Measurements from ENCODE around the gene DDX51.
"Not testable (repeated sequence)": the region's sequence is repeated elsewhere in the genome, so short reads cannot be mapped to it uniquely, and the experiment has no call there.

The DDX51 gene

DNA sequence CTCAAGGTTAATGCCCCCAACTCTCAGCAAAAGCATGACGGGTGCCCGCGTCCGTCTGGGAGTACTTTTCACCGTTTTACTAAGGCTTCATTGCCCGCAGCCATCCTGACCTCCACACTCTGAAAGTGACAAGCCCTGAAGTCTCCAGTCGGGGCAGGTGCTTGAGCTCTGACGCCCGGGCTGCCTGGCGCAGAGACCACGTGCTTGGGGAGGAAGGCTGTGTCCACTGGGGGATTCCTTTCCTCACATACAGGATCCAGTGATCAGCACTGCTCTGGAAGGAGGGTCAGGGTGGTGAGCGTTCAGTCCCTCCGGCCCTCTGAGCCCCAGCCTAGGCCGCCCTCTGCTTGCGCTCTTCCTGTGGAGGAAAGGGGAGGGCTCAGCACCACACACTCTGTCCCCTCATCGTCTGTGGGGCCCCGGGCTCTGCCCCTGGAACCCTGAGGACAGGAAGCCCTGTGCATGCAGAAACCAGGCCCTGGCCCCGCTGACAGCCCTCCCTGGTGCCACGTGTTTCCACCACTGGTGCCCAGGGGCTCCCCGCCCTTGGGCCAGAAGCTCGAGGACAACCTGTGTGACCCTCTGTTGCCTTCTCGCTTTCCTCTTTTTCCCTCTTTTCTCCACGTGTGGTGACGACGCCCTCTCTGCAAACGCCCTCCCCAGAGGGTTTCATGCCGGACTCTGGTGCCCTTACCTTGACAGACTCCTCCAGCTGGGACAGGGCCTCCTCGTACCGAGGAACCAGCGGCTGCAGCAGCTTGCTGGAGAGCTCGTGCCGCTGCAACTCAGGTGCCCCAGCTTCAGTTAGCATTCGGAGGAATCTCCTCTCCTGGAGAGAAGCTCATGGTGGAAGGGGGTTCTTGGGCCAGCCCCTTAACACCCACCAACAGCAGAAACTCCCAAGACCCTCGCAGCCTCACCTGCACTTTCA lies 4.9 kb downstream of the DDX51 start:
- no peak for DNase-seq

- DNase-seq = no peak
These were observed 6.5 kb downstream of the DDX51 start for GRCh38 chr12:132137483-132138125.

DNA sequence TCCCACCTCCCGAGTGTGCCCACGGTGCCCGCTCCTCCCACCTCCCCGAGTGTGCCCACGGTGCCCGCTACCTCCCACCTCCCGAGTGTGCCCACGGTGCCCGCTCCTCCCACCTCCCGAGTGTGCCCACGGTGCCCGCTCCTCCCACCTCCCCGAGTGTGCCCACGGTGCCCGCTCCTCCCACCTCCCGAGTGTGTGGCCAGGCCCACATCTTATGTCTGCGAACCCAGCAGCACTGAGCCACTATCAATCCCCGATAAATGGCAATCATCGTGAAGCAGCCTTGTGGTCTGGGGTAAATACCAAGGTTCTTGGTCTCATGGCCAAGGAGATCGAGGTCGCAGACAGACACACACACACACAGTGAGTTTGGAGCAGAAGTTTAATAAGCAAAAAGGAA lies 7.9 kb downstream of the DDX51 start:
- not testable (repeated sequence) for DNase-seq

- DNase-seq = not testable (repeated sequence)
These were observed 9.4 kb downstream of the DDX51 start for GRCh38 chr12:132134653-132135183.

GRCh38 chr12:132133952-132134652 lies 10.0 kb downstream of the DDX51 start:
- peak; percentile 6 for DNase-seq

- DNase-seq = no peak
These were observed 11.3 kb downstream of the DDX51 start for GRCh38 chr12:132132609-132133430.

- no peak for DNase-seq
These were observed 12.2 kb downstream of the DDX51 start for GRCh38 chr12:132131952-132132351.

DNA sequence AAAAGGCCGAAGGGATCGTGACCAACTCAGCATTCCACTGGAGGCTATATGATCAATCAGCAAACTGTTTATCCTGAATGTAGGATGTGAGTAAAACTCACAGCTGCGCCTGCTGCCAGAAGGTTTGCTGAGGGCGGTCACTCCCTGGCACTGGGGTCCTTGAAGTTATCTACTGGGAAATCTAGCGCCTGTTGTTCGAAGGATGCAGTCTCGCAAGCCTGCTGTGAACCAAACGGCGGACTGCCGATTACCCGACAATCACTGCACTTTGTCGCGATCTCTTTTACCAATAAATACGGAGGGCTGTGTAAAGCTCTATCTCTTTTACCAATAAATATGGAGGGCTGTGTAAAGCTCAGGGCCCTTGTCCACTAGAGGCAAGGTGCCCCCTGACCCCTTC lies 12.9 kb downstream of the DDX51 start:
- DNase-seq = no peak

DNA sequence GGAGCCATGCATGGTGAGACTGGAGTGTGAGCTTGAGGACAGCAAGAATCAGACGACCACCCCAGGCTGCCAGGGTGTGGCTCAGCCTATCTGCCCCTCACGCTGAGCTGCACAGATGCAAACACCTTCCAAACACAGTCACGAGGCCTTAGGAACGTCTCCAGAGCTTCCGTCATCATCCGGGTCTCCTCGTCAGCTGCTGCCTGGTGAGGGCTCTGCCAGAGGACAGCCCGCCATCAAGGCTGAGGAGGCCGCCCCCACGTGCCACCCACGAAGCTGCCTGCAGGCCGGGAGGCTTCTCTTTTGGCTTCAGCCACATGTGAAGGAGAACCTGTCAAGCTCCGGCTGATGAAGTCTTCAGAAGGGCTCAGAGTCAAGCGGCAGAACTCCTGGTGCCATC lies 13.4 kb downstream of the DDX51 start:
- no peak for DNase-seq

- DNase-seq = no peak
These were observed 15.1 kb downstream of the DDX51 start for GRCh38 chr12:132129007-132129406.

- DNase-seq = no peak
These were observed 17.1 kb downstream of the DDX51 start for GRCh38 chr12:132127041-132127440.

- DNase-seq = no peak
These were observed 18.4 kb downstream of the DDX51 start for GRCh38 chr12:132125736-132126135.

GRCh38 chr12:132124766-132125425 lies 19.2 kb downstream of the DDX51 start:
- DNase-seq = no peak

- no peak for DNase-seq
These were observed 20.0 kb downstream of the DDX51 start for GRCh38 chr12:132123970-132124765.

DNA sequence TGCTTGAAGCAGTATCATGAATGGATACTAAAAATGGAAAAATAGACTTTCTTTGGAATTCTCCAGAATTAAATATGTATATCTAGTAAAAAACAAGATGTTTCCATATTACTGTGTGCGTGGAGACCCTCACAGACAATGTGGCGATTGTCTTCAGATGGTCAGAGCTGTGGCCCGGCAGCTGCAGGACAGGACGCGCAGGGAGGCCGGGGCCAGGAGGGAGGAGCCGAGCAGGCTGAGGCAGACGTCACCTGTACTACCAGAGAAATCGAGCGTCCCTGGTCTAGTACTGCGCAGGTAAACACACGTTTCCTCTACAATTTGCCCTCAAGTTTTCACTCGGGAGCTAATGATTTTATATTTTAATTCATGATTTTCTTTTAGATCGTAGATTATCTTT lies 22.8 kb downstream of the DDX51 start:
- no peak for DNase-seq

GRCh38 chr12:132118876-132119275 lies 25.2 kb downstream of the DDX51 start:
- DNase-seq = no peak

DNA sequence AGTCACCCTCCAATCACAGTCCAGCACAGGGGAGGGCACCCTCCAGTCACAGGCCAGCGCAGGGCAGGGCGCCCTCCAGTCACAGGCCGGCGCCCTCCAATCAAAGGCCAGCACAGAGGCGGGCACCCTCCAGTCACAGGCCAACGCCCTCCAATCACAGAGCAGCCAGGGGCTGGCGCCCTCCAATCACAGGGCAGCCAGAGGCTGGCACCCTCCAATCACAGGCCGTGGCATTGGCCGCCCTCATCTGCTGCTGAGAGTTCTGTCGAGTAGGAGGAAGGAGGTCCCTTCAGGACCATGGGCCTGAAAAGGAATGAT lies 26.6 kb downstream of the DDX51 start:
- no peak for DNase-seq

DNA sequence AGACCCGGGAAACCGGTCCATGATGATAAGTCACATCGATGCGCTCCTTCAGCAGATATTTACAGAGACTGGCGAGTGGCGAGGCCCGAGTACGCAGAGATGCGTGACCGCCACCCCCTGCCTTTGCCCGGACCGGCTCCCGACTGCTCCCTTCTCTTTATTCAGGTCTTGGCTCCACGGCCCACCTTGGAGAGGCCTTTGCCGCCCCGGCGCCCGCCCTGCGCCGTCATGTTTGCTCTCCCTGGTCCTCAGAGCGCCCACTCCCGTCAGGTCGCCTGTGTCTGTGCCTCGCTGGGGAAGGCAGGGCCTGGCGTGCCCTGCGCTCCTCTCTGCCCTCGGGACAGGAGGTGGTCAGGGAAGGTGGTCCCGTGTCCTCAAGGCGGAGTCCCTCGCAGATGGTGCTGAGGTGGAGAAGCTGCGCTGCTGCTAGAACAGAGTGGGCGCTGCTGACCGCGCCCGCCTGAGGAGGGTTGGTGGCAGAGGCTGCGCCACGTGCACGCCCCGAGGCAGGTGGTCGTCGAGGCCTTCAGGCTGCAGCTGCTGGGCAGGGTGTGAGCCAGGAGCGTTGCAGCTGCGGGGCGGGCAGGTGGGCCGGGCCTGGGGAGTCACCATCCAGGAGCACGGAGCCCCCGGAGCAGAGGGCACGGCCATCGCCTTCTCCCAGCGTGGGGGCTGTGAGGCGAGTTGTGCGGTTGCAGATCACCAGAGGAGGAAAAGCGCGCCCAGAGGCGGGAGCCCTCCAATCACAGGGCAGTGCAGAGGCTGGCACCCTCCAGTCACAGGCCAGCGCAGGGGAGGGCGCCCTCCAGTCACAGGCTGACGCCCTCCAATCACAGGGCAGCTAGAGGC lies 27.2 kb downstream of the DDX51 start:
- no peak for DNase-seq

DNA sequence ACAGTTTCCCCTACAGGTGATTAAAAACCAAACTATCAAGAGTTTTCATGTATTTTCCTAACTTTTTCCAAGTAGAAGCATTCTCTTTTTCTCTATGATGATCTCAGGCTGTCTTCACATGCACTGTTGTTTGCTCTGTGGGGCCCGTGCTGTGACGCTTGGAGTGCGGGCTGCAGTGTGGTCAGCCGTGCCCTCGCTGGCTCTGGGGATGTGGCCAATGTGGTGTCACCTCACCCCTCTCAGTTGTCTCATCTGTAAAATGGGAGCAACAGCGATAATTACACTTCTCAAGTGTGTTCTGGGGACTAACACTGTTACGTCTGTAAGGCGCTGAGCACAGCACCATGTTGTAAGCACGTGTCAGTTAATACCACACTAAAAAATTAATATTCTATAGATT lies 28.6 kb downstream of the DDX51 start:
- DNase-seq = no peak

GRCh38 chr12:132114667-132115066 lies 29.5 kb downstream of the DDX51 start:
- no peak for DNase-seq
